Neutrophil (primary cell): ENCODE measurements around the gene P4HA1.
"Not testable (repeated sequence)": the region's sequence is repeated elsewhere in the genome, so short reads cannot be mapped to it uniquely, and the experiment has no call there.

ENCODE experiments used
- H3K27ac ChIP-seq: fragments of 200-600 bp; sonication (generic); 2 replicates; pipeline ENCODE4 v1.5.1; 2016; ENCODE audit warnings: mild to moderate bottlenecking, moderate library complexity
- H3K27me3 ChIP-seq: fragments of 200-600 bp; sonication (generic); 2 replicates; pipeline ENCODE4 v1.6.0; 2016; ENCODE audit warnings: mild to moderate bottlenecking
- H3K36me3 ChIP-seq: fragments of 200-600 bp; sonication (generic); 2 replicates; pipeline ENCODE4 v1.5.1; 2017
- H3K4me1 ChIP-seq, 2 experiments: fragments of 200-600 bp in 1 of 2; sonication (generic) in 1 of 2; 1 replicate in 1 of 2; 2 replicates in 1 of 2; pipeline versions ENCODE4 v1.5.1 to v1.6.1; 2013 to 2016; ENCODE audit warnings: low read depth in 1 of 2, low read length in 1 of 2, mild to moderate bottlenecking in 1 of 2, moderate library complexity in 1 of 2; ENCODE audit not compliant: control insufficient read depth in 1 of 2, insufficient read depth in 1 of 2
- H3K4me3 ChIP-seq, 2 experiments: fragments of 200-600 bp in 1 of 2; sonication (generic) in 1 of 2; 1 replicate in 1 of 2; 2 replicates in 1 of 2; pipeline ENCODE4 v1.5.1; 2013 to 2016; ENCODE audit warnings: low read depth in 1 of 2, low read length in 1 of 2, mild to moderate bottlenecking in 1 of 2, moderate library complexity in 1 of 2
- H3K9me3 ChIP-seq: fragments of 200-600 bp; sonication (generic); 2 replicates; pipeline ENCODE4 v1.5.1; 2016
- CTCF ChIP-seq: fragments of 200-600 bp; sonication (generic); IDR thresholded peaks from 2 replicates; pipeline ENCODE4 v1.5.1; 2016; ENCODE audit warnings: antibody characterized with exemption

Gene P4HA1

GRCh38 chr10:73000973-73001372, 95.7 kb downstream of the P4HA1 start:
- H3K36me3 ChIP-seq, result peaks cover 18% of the 10 kb centered on the region
- no peak for TF ChIP-seq CTCF
- no peaks in the 10 kb centered on the region for H3K9me3 ChIP-seq
- no peaks in the 10 kb centered on the region for H3K27me3 ChIP-seq
- H3K4me3 ChIP-seq, result no peak overlapping the region
- H3K27ac ChIP-seq, result no peak overlapping the region
- no peaks in the 10 kb centered on the region for H3K4me1 ChIP-seq

- Histone ChIP-seq H3K4me1 (no peaks in the 10 kb centered on the region), H3K27me3 (no peaks in the 10 kb centered on the region), H3K4me3 (no peak overlapping the region), H3K27ac (no peak overlapping the region), H3K36me3 (no peaks in the 10 kb centered on the region), H3K9me3 (no peaks in the 10 kb centered on the region)
- no peak for TF ChIP-seq CTCF
Observed at GRCh38 chr10:72997099-72997498, 99.6 kb downstream of the P4HA1 start.

- H3K36me3 ChIP-seq, H3K27ac ChIP-seq, H3K9me3 ChIP-seq, H3K4me1 ChIP-seq, H3K27me3 ChIP-seq, H3K4me3 ChIP-seq: not testable (repeated sequence)
Observed at GRCh38 chr10:72995459-72995858, 101.2 kb downstream of the P4HA1 start.

GRCh38 chr10:72989771-72990170, 106.9 kb downstream of the P4HA1 start:
- not testable (repeated sequence) for H3K4me1 ChIP-seq, H3K36me3 ChIP-seq, H3K4me3 ChIP-seq, H3K9me3 ChIP-seq, H3K27ac ChIP-seq, H3K27me3 ChIP-seq

GRCh38 chr10:72984618-72985017, 112.0 kb downstream of the P4HA1 start:
- H3K4me1 ChIP-seq, H3K36me3 ChIP-seq, H3K27me3 ChIP-seq, H3K4me3 ChIP-seq, H3K9me3 ChIP-seq, H3K27ac ChIP-seq: not testable (repeated sequence)

GRCh38 chr10:72981882-72982529, 114.7 kb downstream of the P4HA1 start:
- no peak for TF ChIP-seq CTCF
- Histone ChIP-seq H3K27me3 (peaks cover 5% of the 10 kb centered on the region), H3K4me3 (no peak overlapping the region), H3K36me3 (no peaks in the 10 kb centered on the region), H3K4me1 (no peaks in the 10 kb centered on the region), H3K9me3 (peaks cover 12% of the 10 kb centered on the region), H3K27ac (no peak overlapping the region)

- H3K4me1 ChIP-seq, result no peaks in the 10 kb centered on the region
- no peaks in the 10 kb centered on the region for H3K36me3 ChIP-seq
- no peak overlapping the region for H3K4me3 ChIP-seq
- peaks cover 12% of the 10 kb centered on the region for H3K9me3 ChIP-seq
- no peak for TF ChIP-seq CTCF
- H3K27ac ChIP-seq, result no peak overlapping the region
- peaks cover 5% of the 10 kb centered on the region for H3K27me3 ChIP-seq
Observed at GRCh38 chr10:72981028-72981881, 115.4 kb downstream of the P4HA1 start.
